ENCODE measurements around the gene PAPPA.

- TF ChIP-seq CTCF (IDR thresholded peaks at IDR 0.05) = no peak
- no peak for TF ChIP-seq POLR2A (IDR thresholded peaks at IDR 0.05)
These were observed 263.9 kb downstream of the PAPPA start for GRCh38 chr9:116417464-116417863.
